IgD-negative memory B cell (primary cell): Measurements from ENCODE around the gene AP3M1. TPM values are rescaled to one million over a fixed set of nuclear protein-coding genes. Genes with fewer than 3 reads are reported as not detected.
"Not testable (repeated sequence)": the region's sequence is repeated elsewhere in the genome, so short reads cannot be mapped to it uniquely, and the experiment has no call there.

ENCODE experiments used
- H3K27ac Mint-ChIP-seq, 3 donors: one replicate each; pipeline ENCODE4 v1.8.0; 2020 to 2022; ENCODE audit warnings: mild to moderate bottlenecking in 3 of 3, mixed read lengths in 3 of 3, moderate library complexity in 1 of 3
- H3K27me3 Mint-ChIP-seq: one replicate; pipeline ENCODE4 v1.8.0; 2021; ENCODE audit warnings: mixed read lengths
- H3K36me3 Mint-ChIP-seq: one replicate; pipeline ENCODE4 v1.8.0; 2020; ENCODE audit warnings: mild to moderate bottlenecking, mixed read lengths
- H3K4me1 Mint-ChIP-seq, 3 donors: one replicate each; pipeline ENCODE4 v1.8.0; 2020 to 2022; ENCODE audit warnings: mixed read lengths in 3 of 3, mild to moderate bottlenecking in 1 of 3
- H3K4me3 Mint-ChIP-seq, 4 donors: one replicate each; pipeline ENCODE4 v1.8.0; 2020 to 2022; ENCODE audit warnings: mild to moderate bottlenecking in 4 of 4, mixed read lengths in 4 of 4, moderate library complexity in 3 of 4
- H3K9me3 Mint-ChIP-seq, 3 donors: one replicate each; pipeline ENCODE4 v1.8.0; 2020 to 2021; ENCODE audit warnings: mixed read lengths in 3 of 3, mild to moderate bottlenecking in 1 of 3
- polyA plus RNA-seq: library from polyadenylated mRNA; unstranded; fragments of 300-500 nt; fragmentation: Illumina TruSeq; gene quantifications from one replicate; pipeline ENCODE4 v1.2.3, GENCODE V29; 2021

The AP3M1 gene
- polyA plus RNA-seq, 1 donor from 2014 or later = 28.1 TPM

DNA sequence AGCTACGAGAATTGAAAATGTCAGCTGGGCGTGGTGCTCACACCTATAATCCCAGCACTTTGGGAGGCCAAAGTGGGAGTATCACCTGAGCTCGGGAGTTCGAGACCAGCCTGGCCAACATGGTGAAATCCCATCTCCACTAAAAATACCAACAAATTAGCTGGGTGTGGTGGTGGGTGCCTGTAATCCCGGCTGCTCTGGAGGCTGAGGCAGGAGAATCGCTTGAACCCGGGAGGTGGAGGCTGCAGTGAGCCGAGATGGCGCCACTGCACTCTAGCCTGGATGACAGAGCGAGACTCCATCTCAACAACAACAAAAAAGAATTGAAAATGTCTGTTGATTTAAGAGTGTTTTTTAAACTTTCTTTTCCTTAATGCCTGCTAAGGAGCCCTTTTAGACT is 3.6 kb downstream of the AP3M1 start:
- peak overlapping the region in 1 of 4 donors; percentile 82 for H3K4me3 Mint-ChIP-seq
- H3K36me3 Mint-ChIP-seq, H3K9me3 Mint-ChIP-seq, H3K27me3 Mint-ChIP-seq: not testable (repeated sequence)
- peaks cover 8 to 22% (median 21%) of the 10 kb centered on the region in 3 donors for H3K4me1 Mint-ChIP-seq
- peak overlapping the region in 2 of 3 donors; percentile 22 to 59 for H3K27ac Mint-ChIP-seq

DNA sequence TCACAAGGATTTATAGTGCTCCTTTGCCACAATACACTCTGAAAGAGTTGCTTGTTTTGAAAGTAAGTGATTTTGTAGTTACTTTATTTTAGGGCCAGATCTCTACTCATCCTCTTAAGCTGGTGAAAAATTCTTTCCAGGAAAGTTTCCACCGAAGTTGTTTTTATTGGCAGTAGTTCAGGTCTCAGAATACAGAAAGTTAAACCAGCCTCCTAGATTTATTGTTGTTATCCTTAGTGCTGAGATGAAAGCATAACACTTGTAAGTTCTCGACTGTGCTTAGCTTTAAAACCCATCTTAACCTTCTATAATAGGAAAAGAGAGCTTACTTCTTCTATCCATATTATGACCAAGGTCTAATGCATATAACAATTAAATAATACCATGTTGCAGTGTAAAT is 5.5 kb downstream of the AP3M1 start:
- H3K27ac Mint-ChIP-seq = peak overlapping the region in 1 of 3 donors; percentile 32
- H3K4me1 Mint-ChIP-seq = peaks cover 10 to 26% (median 23%) of the 10 kb centered on the region in 3 donors
- H3K36me3 Mint-ChIP-seq = peaks cover 1% of the 10 kb centered on the region
- no peaks in the 10 kb centered on the region for H3K9me3 Mint-ChIP-seq
- no peak overlapping the region for H3K4me3 Mint-ChIP-seq
- no peaks in the 10 kb centered on the region for H3K27me3 Mint-ChIP-seq

DNA sequence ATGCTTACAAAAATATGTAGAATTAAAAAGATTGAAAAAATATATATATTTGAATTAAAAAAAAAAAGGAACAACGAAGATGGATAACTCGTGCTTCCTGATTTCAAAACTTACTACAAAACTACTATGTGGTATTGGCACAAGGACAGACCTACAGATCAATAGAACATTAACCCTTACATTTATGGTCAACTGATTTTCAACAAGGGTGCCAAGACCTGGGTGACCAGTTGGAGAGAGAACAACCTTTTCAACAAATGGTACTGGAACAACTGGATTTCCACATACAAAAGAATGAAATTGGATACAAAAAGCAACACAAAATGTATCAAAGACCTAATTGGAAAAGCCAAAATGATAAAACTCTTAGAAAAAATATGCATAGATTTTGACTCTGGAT is 10.1 kb downstream of the AP3M1 start:
- peaks cover 3% of the 10 kb centered on the region for H3K36me3 Mint-ChIP-seq
- no peaks in the 10 kb centered on the region for H3K27me3 Mint-ChIP-seq
- H3K4me1 Mint-ChIP-seq = peaks cover 2 to 12% (median 11%) of the 10 kb centered on the region in 3 donors
- no peak overlapping the region for H3K27ac Mint-ChIP-seq
- H3K4me3 Mint-ChIP-seq = no peak overlapping the region
- no peaks in the 10 kb centered on the region for H3K9me3 Mint-ChIP-seq

DNA sequence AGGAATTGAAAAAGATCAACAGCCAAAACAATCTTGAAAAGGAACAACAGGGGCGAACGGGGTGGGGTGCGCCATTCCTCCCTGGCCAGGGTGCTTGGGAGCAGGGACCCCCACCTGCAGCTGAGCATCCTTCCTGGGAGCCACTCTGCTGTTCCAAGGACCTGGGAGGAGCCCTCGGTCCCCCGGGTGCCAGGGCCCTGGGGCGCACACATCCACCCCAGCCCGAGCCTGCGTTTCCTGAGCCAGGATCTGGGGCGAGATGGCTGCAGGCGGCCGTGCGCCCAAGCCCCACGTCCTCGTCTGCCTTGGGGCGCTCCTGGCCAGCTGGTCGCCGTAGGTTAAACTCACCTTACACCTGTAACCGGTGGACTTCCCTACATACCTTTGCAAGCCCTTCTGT is 10.6 kb downstream of the AP3M1 start:
- H3K4me3 Mint-ChIP-seq = no peak overlapping the region
- H3K9me3 Mint-ChIP-seq = no peaks in the 10 kb centered on the region

DNA sequence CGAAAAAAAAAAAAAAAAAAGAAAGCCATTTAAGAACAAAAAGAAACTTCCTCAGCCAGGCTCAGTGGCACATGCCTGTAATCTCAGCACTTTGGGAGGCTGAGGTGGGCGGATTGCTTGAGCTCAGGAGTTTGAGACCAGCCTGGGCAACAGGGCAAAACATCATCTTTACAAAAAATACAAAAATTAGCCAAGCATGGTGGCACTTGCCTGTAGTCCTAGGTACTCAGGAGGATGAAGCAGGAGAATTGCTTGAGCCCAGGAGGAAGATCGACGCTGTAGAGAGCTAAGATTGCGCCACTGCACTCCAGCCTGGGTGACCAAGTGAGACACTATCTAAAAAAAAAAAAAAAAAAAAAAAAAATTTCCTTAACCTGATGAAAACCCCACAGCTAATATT is 12.0 kb downstream of the AP3M1 start:
- H3K4me1 Mint-ChIP-seq = peaks cover 2 to 12% (median 5%) of the 10 kb centered on the region in 3 donors
- H3K27ac Mint-ChIP-seq, H3K36me3 Mint-ChIP-seq, H3K9me3 Mint-ChIP-seq, H3K4me3 Mint-ChIP-seq, H3K27me3 Mint-ChIP-seq: not testable (repeated sequence)

More for the DNA sequence above, 10.6 kb downstream of the AP3M1 start:
- Mint-ChIP-seq H3K36me3 (peaks cover 2% of the 10 kb centered on the region), H3K27me3 (no peaks in the 10 kb centered on the region), H3K27ac (no peak overlapping the region), H3K4me1 (peaks cover 2 to 12% (median 7%) of the 10 kb centered on the region in 3 donors)

DNA sequence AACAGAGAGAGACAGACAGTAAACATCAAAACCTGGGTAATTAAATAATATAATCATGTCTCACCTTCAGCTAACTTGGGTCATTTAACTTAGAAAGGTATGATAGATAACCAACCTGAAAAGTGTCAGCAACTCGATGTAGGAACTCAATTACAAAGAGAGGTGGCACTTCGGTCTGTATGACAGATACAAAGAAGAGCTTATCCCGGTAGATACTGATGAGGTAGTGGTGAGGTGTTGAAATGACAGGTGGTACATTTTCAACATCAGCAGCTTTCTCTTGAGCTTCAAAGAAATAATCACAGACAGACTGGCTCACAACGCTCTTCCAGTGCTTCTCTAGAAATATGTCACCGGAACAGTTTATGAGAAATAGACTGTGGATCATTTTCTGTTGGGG is 12.6 kb downstream of the AP3M1 start:
- Mint-ChIP-seq H3K9me3 (no peaks in the 10 kb centered on the region), H3K4me3 (no peak overlapping the region), H3K27me3 (no peaks in the 10 kb centered on the region), H3K36me3 (peaks cover 6% of the 10 kb centered on the region), H3K27ac (no peak overlapping the region), H3K4me1 (peaks cover 2 to 12% (median 5%) of the 10 kb centered on the region in 3 donors)

DNA sequence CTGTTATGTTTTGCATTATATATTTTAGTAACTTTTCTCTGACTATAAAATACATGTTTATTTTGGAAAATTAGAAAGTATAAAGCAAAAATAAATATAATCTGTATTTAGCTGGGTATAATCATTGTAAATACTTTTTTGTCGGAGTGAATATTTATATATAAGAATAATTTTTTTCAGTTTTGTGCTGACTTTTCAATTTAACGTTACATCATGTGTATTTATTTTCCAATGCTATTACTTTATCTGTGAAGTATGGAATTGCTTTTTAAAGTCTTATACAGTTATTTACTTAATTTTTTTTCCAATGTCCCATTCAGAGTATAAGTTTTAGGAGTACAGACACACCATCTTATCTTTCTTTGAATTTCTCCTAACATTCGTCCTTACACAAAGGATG is 15.2 kb downstream of the AP3M1 start:
- Mint-ChIP-seq H3K27ac (no peak overlapping the region), H3K4me3 (no peak overlapping the region), H3K36me3 (peaks cover 6% of the 10 kb centered on the region), H3K27me3 (no peaks in the 10 kb centered on the region), H3K4me1 (peaks cover 0 to 8% (median 0%) of the 10 kb centered on the region in 3 donors), H3K9me3 (no peaks in the 10 kb centered on the region)

DNA sequence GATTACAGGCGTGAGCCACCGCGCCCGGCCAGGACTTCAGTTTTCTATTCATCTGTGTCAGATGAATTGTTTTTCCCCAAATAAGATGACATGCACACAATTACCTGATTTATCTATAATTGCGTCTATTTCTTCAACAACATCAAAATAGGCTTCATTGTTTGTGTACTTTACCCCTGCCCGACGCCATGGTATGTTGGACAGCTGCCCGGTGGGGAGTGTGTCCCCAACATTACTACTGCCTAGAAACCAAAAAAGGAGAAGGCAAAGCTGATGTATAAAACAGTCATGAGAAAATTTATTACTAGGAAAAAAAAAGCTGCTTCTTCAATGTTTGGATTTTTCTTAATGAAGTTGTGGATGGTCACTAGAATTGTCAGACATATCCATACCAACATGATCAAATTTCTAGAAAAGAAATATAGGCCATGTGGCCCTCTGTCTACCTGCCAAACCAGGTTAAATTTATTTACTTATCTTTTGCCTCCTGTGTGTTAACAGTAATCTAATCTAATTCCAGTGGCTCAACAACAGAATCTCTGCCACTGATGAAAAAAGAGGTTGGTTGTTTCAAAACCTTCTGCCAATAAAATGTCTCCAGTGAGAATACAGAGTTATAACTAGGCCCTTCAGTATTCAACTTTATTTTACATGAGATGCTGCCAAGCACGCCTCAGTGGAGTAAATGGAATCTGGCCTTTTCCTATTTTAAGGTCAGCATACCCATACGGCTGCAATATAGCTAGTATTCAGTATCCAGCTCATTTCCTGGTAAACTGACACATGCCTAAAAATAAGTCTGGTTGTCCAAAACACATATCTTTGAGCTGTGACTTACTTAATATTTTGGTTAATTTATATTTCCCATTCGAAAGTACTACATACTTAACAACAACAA is 16.5 kb downstream of the AP3M1 start:
- no peaks in the 10 kb centered on the region for H3K27me3 Mint-ChIP-seq
- H3K27ac Mint-ChIP-seq = no peak overlapping the region
- H3K4me3 Mint-ChIP-seq = no peak overlapping the region
- H3K36me3 Mint-ChIP-seq = peaks cover 6% of the 10 kb centered on the region
- peaks cover 0 to 8% (median 0%) of the 10 kb centered on the region in 3 donors for H3K4me1 Mint-ChIP-seq
- no peaks in the 10 kb centered on the region for H3K9me3 Mint-ChIP-seq

DNA sequence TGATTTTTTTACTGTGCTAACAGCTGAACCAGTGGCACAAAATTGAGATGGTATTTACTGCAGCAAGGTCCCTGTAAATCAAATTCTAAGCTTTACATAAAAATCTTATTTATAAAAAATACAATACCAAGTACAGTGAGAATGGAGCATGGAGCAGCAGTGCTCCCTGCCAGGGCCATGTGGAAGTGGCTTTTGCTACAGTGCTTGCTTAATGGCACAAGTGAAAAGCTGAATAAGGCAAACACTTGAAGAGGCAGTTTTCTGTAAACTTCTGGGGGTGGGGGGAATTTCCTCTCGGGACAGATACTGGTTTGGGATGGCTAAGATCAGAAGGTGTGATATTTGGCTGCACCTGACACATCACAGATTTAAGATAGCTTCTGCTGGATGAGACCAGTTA is 27.5 kb downstream of the AP3M1 start:
- peaks cover 0 to 2% (median 0%) of the 10 kb centered on the region in 3 donors for H3K4me1 Mint-ChIP-seq
- H3K27me3 Mint-ChIP-seq = no peaks in the 10 kb centered on the region
- H3K9me3 Mint-ChIP-seq = no peaks in the 10 kb centered on the region
- H3K36me3 Mint-ChIP-seq = no peaks in the 10 kb centered on the region
- no peak overlapping the region for H3K4me3 Mint-ChIP-seq
- no peak overlapping the region for H3K27ac Mint-ChIP-seq

DNA sequence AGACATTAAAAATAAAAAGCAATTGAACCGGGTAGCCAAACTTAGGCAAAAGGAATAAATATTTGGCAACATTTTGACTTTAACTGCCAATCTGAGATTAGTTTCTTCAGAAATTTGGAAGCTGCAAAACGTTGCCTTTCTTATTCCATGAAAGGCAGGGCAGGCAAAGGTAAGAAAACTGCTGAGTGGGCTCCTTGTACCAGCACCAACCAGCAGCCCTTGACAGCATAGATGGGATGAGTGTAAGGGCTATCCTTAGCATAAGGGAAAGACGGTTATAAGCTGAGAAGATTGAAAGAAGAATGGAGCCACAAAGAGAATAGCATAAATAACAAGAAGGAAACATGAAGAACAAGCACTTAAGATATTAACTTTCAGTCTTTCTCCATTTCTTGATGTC is 28.6 kb downstream of the AP3M1 start:
- peaks cover 0 to 1% (median 0%) of the 10 kb centered on the region in 3 donors for H3K4me1 Mint-ChIP-seq
- no peaks in the 10 kb centered on the region for H3K36me3 Mint-ChIP-seq
- no peaks in the 10 kb centered on the region for H3K27me3 Mint-ChIP-seq
- peak overlapping the region in 1 of 3 donors; percentile 56 for H3K27ac Mint-ChIP-seq
- no peaks in the 10 kb centered on the region for H3K9me3 Mint-ChIP-seq
- no peak overlapping the region for H3K4me3 Mint-ChIP-seq

DNA sequence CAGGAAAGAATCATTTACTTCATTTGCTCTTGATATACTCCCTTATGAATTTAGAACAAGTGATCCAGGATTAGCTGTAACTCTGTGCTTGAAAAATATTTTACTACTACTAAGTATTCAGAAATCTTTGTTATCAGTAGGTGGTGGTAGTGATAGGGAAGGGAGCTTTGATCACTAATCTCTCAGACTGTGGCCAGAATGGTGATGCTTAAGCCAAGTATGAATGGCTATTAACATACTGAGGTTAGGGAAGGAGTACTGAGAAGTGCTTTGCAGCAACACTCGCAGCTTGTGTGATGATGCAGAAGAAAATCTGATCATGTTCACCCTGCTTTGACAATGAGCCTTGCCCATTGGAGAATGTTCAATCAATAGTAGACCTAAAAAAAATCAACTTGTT is 29.3 kb downstream of the AP3M1 start:
- Mint-ChIP-seq H3K36me3 (no peaks in the 10 kb centered on the region), H3K27me3 (no peaks in the 10 kb centered on the region), H3K9me3 (no peaks in the 10 kb centered on the region), H3K27ac (peak overlapping the region in 2 of 3 donors; percentile 49 to 56), H3K4me1 (no peaks in the 10 kb centered on the region), H3K4me3 (no peak overlapping the region)

DNA sequence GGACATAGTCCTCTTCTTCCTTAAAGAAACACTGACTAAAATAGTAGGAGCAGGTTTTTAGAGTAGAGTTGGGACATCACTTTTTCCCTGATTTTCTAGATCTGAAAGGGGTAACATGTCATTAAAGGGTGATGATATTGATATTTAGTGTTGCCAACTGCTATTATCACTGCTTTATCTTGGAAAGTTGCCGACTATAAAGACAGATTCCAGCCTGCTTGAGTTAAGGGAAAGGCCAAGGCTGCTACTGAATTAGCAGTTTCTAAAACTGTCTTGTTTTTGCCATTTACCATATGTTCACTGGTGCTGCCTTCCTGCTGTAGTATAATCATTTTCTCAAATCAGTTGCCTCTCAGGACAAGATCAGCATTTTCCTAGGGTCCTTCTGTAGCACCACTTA is 29.7 kb downstream of the AP3M1 start:
- Mint-ChIP-seq H3K27me3 (no peaks in the 10 kb centered on the region), H3K4me1 (no peaks in the 10 kb centered on the region), H3K4me3 (no peak overlapping the region), H3K9me3 (no peaks in the 10 kb centered on the region), H3K36me3 (no peaks in the 10 kb centered on the region), H3K27ac (peak overlapping the region in 1 of 3 donors; percentile 31)

DNA sequence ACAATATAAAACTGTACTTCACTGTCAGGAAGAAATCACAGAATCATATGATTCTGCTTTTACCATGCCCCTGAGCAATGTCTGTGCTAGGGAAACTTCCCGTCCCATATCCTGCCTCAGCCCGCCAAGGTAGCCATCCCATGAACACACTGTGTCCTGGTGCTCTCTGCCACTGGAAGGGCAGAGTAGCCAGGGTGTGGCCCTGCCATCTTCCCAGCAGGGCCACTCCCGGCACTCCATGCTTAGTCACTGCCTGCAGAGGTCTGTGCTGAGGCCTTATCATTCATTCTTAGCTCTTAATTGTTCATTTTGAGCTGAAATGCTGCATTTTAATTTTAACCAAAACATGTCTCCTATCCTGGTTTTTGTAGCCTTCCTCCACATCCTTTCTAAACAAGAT is 31.8 kb downstream of the AP3M1 start:
- Mint-ChIP-seq H3K27ac (peak overlapping the region; percentile 35 to 84 (median 70)), H3K9me3 (no peaks in the 10 kb centered on the region), H3K36me3 (no peaks in the 10 kb centered on the region), H3K27me3 (no peaks in the 10 kb centered on the region), H3K4me3 (no peak overlapping the region), H3K4me1 (no peaks in the 10 kb centered on the region)

DNA sequence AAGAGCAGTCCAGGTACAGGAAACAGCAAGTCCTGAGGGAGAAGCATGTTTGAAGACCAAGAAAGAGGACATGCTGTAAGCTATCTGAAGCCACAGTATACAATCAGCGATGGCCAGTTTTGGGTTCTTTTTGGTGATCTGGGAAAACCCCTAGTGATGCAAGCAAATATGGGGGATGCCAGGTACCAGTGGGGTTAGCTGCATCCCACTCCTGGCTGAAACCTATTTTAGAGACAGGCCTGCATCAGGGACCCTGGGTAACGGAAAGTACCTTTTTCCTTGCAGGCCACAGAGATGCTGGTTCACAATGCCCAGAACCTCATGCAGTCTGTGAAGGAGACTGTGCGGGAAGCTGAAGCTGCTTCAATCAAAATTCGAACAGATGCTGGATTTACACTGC is 32.9 kb downstream of the AP3M1 start:
- Mint-ChIP-seq H3K4me3 (no peak overlapping the region), H3K4me1 (no peaks in the 10 kb centered on the region), H3K9me3 (no peaks in the 10 kb centered on the region), H3K27ac (peak overlapping the region in 1 of 3 donors; percentile 64), H3K36me3 (no peaks in the 10 kb centered on the region), H3K27me3 (no peaks in the 10 kb centered on the region)

DNA sequence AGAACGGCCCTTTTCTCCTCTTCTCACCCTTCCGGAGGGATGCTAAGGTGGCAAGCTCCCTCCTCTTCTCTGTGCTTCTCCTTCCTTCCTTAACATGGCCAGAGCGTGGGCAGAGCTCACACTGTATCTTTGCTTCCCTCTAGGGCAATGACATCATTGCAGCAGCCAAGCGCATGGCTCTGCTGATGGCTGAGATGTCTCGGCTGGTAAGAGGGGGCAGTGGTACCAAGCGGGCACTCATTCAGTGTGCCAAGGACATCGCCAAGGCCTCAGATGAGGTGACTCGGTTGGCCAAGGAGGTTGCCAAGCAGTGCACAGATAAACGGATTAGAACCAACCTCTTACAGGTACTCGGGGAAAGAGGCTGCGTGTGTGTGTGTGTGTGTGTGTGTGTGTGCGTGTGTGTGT is 36.6 kb downstream of the AP3M1 start:
- H3K27me3 Mint-ChIP-seq = no peaks in the 10 kb centered on the region
- no peaks in the 10 kb centered on the region for H3K9me3 Mint-ChIP-seq
- no peak overlapping the region for H3K27ac Mint-ChIP-seq
- peaks cover 6% of the 10 kb centered on the region for H3K36me3 Mint-ChIP-seq
- peaks cover 0 to 1% (median 0%) of the 10 kb centered on the region in 3 donors for H3K4me1 Mint-ChIP-seq
- H3K4me3 Mint-ChIP-seq = no peak overlapping the region

DNA sequence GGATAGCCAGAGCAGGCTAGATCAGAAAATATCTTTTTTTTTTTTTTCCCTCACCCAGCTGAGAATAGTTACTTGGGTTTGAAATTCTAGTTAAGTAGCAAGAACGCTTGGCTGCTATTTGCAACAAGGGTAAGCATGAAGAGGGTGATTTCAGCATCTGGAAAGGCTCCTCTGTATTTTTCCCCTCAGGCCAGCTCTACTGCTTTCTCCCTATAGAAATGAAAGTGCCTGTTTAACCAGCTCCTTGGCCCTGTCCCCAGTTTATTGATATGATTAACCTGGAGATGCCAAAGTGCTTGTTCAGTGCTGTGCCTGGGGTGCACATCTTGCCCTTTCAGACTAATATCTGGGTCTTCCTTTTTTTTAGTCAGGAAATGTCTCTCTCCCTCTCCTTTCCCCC is 37.1 kb downstream of the AP3M1 start:
- H3K4me3 Mint-ChIP-seq = no peak overlapping the region
- peaks cover 0 to 1% (median 0%) of the 10 kb centered on the region in 3 donors for H3K4me1 Mint-ChIP-seq
- no peaks in the 10 kb centered on the region for H3K9me3 Mint-ChIP-seq
- no peaks in the 10 kb centered on the region for H3K27me3 Mint-ChIP-seq
- peaks cover 6% of the 10 kb centered on the region for H3K36me3 Mint-ChIP-seq
- H3K27ac Mint-ChIP-seq = no peak overlapping the region
